Measurements from ENCODE around the gene AQP5. TPM values are rescaled to one million over a fixed set of nuclear protein-coding genes. Genes with fewer than 3 reads are reported as not detected.

AQP5 gene
- polyA plus RNA-seq, 3 donors, result not detected

- H3K36me3 ChIP-seq (replicated peaks in 1 of 2; ENCODE audit: control insufficient read depth in 1 of 2, insufficient read depth in 2 of 2, low read length in 2 of 2), result no peaks in the 10 kb centered on the region
- intact Hi-C loops (cut with micrococcal nuclease), result no loop called here
- Mint-ChIP-seq H3K27ac (no peak overlapping the region), H3K4me1 (peaks cover 67% of the 10 kb centered on the region), H3K36me3 (peaks cover 3% of the 10 kb centered on the region in 2 donors), H3K27me3 (ENCODE audit: low read depth in 3 of 3) (peaks cover 1 to 8% (median 3%) of the 10 kb centered on the region in 3 donors), H3K4me3 (no peak overlapping the region), H3K9me3 (peaks cover 0 to 2% (median 0%) of the 10 kb centered on the region in 7 donors)
- 100% methylated on average over 1 of the region's 4 CpGs for WGBS (ENCODE audit: insufficient coverage)
- H3K9me3 ChIP-seq (replicated peaks in 1 of 2; ENCODE audit: control insufficient read depth in 1 of 2, insufficient read depth in 1 of 2, low read length in 2 of 2), result no peaks in the 10 kb centered on the region
- no peak overlapping the region for H3K27ac ChIP-seq (ENCODE audit: low read depth in 1 of 2, low read length in 2 of 2)
- peaks cover 43 to 61% of the 10 kb centered on the region in 2 donors for H3K4me1 ChIP-seq (ENCODE audit: control insufficient read depth in 1 of 2, insufficient read depth in 2 of 2, low read length in 2 of 2)
- no peaks in the 10 kb centered on the region for H3K79me2 ChIP-seq (ENCODE audit: insufficient read depth, low read length)
- DNase-seq, result no peak
- H3K9ac ChIP-seq (ENCODE audit: insufficient read depth, low read length, poor library complexity, severe bottlenecking), result no peak overlapping the region
- H2AFZ ChIP-seq (ENCODE audit: insufficient read depth, low read depth, low read length, poor library complexity, severe bottlenecking), result no peak overlapping the region
- no peaks in the 10 kb centered on the region for H4K20me1 ChIP-seq (ENCODE audit: insufficient read depth, low read length)
- no peaks in the 10 kb centered on the region for H3K27me3 ChIP-seq (ENCODE audit: control insufficient read depth in 2 of 2, insufficient read depth in 2 of 2, low read length in 2 of 2)
- TF ChIP-seq CTCF (IDR thresholded peaks at IDR 0.05), result no peak
- no peak overlapping the region for H3K4me2 ChIP-seq (replicated peaks; ENCODE audit: extremely low read depth, low read length, poor library complexity, severe bottlenecking)
- no peak overlapping the region for H3K4me3 ChIP-seq (replicated peaks in 1 of 3; ENCODE audit: low read depth in 2 of 3, low read length in 3 of 3)
These were observed 16.5 kb downstream of the AQP5 start for GRCh38 chr12:49978125-49978524.

GRCh38 chr12:49979016-49979586 lies 17.4 kb downstream of the AQP5 start:
- intact Hi-C loops (cut with micrococcal nuclease), result no loop called here
- 70% methylated on average over 2 of the region's 10 CpGs for WGBS (ENCODE audit: insufficient coverage)
- Histone ChIP-seq H3K9ac (ENCODE audit: insufficient read depth, low read length, poor library complexity, severe bottlenecking) (no peak overlapping the region), H3K79me2 (ENCODE audit: insufficient read depth, low read length) (no peaks in the 10 kb centered on the region), H3K9me3 (replicated peaks in 1 of 2; ENCODE audit: control insufficient read depth in 1 of 2, insufficient read depth in 1 of 2, low read length in 2 of 2) (no peaks in the 10 kb centered on the region), H3K27me3 (ENCODE audit: control insufficient read depth in 2 of 2, insufficient read depth in 2 of 2, low read length in 2 of 2) (no peaks in the 10 kb centered on the region), H3K4me3 (replicated peaks in 1 of 3; ENCODE audit: low read depth in 2 of 3, low read length in 3 of 3) (no peak overlapping the region), H3K4me1 (ENCODE audit: control insufficient read depth in 1 of 2, insufficient read depth in 2 of 2, low read length in 2 of 2) (peaks cover 53 to 69% of the 10 kb centered on the region in 2 donors), H4K20me1 (ENCODE audit: insufficient read depth, low read length) (no peaks in the 10 kb centered on the region), H3K4me2 (replicated peaks; ENCODE audit: extremely low read depth, low read length, poor library complexity, severe bottlenecking) (no peak overlapping the region), H2AFZ (ENCODE audit: insufficient read depth, low read depth, low read length, poor library complexity, severe bottlenecking) (no peak overlapping the region), H3K36me3 (replicated peaks in 1 of 2; ENCODE audit: control insufficient read depth in 1 of 2, insufficient read depth in 2 of 2, low read length in 2 of 2) (no peaks in the 10 kb centered on the region), H3K27ac (ENCODE audit: low read depth in 1 of 2, low read length in 2 of 2) (no peak overlapping the region)
- no peak for DNase-seq
- Mint-ChIP-seq H3K9me3 (peaks cover 0 to 2% (median 0%) of the 10 kb centered on the region in 7 donors), H3K36me3 (peaks cover 3% of the 10 kb centered on the region in 2 donors), H3K27me3 (ENCODE audit: low read depth in 3 of 3) (peaks cover 1 to 5% (median 1%) of the 10 kb centered on the region in 3 donors), H3K4me1 (peaks cover 71% of the 10 kb centered on the region), H3K4me3 (no peak overlapping the region), H3K27ac (no peak overlapping the region)
- TF ChIP-seq CTCF (IDR thresholded peaks at IDR 0.05), result no peak

Data from CD14-positive monocyte (primary cell).